Activated CD8-positive, alpha-beta memory T cell treated with anti-CD3 and anti-CD28 coated beads, Interleukin-2, amount 50 U/mL, for 48 hours (primary cell): ENCODE measurements around the gene ARHGEF2.

Source experiments
- DNase-seq: peaks from one replicate; pipeline ENCODE4 v3.0.0-alpha.2; 2020

The ARHGEF2 gene

DNA sequence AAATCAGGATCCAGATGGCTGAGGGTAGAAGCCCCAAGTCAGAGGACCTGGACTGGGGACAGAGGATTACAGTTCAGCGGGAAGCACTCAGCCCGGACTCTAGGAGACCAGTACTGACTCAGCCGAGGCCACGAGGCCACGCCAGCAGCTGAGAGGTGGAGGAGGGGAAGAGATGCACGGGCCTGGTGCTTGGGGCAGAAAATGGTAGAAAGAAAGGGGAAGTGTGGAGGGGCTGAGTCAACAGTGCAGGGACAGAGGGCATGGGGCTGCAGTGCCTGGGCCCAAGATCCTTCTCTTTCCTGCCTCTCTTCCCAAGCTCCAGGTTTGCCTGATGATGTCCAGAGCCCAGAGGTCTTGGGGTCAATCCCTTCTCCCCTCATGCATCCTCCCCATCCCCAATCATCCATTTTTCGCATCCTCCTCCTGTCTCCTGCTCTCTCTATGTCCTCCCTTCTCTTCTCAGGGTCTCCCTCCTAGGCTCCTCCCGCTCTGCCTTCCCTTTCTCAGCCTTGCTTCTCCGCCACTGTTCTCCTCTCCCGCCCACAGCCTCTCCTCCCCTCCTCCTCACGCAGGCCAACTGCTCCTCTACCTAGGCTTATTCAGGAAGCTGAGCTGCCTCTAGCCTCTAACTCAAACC lies 7.7 kb downstream of the ARHGEF2 start:
- peak; percentile 71 for DNase-seq

DNA sequence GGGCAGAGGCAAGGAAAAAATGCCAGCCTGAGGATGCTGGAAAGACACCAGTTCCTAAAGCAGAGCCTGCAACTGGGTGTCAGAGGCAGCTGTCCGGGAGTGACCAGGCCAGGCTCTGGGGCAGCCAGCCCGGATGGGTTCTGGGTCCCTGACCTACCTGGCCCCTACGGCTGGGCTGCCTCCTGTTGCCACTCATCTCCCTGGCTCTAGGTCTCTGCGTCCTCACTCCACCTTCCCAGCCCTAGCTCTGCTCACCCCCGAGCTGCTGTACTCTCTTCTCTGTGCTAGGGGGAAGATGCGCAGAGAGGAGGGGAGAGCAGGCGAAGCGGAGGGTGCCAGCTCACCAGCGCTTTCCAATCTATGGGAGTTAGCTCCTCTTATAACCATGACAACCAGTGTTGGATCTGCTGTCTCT lies 9.0 kb downstream of the ARHGEF2 start:
- no peak for DNase-seq

DNA sequence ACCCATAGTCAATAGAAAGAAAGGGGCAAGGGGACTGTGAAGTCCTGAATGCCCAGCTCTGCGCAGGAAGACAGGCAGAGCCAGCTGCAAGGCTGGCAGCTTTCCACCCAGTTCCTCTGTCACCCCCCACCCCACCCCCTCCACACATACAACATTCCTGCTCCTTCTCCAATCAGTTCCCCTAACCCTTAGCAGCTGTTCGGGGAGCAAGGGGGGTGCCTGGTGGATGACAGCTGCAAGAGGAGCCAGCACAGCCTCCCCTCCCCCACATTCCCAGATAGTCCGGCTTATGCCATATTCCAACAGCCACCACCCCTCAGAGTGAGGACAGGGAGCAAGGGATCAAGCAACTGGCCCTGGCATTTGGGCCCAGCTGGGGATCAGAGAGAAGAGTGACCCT lies 9.7 kb downstream of the ARHGEF2 start:
- DNase-seq = no peak

DNA sequence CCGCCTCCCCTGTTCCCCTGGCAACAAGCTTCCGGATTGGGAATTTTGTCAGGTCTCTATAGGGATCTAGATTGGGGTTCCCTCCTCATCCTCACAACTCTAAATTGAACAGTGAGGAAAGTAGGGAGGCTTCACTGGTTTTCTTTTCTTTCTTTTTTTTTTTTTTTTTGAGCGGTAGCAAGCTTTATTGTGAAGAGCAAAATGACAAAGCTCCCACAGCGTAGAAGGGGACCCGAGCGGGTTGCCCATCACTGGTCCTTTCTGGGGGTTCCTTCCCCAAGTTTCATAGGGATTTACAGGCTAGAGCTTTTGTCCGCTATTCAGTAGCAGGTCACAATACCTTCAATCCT lies 10.3 kb downstream of the ARHGEF2 start:
- DNase-seq = no peak

DNA sequence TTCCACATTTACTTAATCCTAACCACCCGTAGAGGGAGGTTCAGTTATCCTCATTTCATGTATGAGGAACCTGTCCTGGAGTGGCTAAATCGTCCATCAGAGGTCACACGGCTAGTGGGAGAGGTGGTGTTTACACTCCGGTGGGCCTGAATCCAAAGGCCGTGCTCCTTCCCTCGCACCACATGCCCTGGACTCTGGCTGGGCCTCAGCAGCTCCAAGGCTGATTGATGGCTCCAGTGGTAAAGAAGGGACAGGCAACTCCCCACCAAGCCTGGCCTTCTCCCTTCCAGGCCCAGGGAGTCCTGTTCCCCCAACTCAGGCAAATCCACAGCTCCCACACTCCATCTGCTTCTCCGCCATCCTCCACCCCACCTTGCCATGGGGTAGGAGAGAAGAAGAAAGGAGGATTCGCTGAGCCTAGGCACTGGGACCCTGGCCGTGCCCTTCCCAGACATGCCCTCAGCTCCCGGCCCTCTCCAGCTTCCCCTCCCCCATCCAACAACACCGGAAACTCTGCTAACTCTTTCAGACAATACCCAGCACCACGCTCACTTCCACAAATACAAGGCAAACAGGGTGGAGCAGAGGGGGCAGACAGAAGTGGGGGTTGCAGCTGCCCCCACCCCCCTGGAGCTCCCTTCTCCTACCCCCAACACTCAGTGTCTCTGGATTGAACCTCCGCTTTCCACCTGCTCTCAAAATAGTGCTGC lies 10.9 kb downstream of the ARHGEF2 start:
- no peak for DNase-seq

DNA sequence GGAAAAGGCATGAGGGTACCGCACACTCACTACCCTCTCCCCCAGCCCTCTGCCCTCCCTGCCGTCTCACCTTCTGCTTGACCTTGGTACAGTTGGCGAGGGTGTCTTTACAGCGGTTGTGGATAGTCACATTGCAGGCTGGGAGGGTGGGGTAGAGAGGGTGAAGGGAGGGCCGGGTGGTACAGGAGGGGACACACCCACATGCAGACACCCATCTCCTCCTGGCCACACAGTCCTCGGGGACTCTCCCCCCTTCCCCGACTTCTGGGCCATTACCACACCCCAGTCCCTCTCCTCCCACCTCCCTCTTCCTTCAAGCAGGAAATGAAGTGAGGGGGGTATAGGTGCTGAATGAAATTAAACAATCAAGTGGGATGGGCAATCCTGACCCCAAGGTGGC lies 11.6 kb downstream of the ARHGEF2 start:
- no peak for DNase-seq

DNA sequence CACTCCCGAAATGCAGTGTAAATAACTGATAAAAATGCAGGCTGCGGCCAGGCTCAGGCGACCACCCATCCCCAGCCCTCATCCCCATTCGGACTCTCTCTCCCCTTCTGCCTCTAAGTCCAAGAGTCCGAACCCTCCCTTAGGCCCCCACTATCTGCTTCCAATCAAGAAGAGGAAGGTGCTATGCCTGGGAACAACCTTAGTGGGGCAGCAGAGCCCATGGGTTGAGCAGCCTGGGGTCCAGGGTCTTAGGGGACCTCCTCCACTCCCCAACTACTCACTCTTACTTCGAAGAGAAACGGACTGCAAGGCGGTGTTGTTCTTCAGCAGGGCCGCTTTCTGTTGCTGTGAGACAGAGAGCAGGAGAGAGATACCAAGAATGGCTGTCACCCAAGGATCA lies 12.2 kb downstream of the ARHGEF2 start:
- no peak for DNase-seq

DNA sequence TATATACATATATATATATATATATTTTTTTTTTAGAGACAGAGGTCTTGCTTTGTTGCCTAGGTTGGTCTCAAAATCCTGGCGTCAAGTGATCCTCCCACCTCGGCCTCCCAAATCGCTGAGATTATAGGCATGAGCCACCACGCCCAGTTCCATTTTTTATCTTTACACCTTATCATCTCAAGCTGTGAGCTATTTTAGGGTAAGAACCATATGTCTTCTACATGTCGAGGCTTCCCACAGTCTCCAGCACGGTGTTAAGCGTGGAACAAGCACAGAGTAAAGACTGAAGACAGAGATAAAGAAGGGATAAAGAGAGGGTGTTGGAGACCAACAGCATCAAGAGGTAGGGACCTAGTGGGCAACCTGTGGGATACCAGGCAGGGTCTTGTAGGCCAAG lies 14.2 kb downstream of the ARHGEF2 start:
- no peak for DNase-seq

DNA sequence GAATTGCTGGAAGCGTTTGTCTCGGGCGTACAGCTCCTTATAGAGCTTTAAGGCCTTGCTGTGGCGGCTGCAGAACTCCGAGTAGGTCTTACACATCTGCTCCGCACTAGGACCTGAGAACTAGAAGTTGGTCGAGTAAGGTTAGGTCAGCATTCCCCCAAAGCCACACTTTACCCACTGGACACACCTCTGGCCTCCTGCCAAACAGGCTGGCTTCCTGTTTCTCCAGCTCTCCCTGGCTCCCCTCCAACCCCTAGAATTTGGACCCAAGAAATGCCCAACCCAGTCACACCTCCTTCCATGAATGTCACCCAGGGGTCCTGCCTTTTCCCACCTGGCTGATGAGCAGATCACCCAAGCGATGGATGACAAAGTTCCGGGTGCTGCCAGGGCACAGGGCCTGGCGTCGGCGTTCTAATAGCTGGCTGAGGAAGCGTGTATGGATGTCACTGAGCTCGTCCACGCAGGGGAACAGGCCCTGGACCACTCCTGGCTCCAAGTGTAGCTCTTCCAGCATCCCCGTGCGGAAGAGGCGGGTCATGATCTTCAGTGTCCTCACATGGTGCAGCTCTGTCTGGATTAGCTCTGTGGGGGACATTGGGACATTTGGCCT lies 15.6 kb downstream of the ARHGEF2 start:
- DNase-seq = no peak

DNA sequence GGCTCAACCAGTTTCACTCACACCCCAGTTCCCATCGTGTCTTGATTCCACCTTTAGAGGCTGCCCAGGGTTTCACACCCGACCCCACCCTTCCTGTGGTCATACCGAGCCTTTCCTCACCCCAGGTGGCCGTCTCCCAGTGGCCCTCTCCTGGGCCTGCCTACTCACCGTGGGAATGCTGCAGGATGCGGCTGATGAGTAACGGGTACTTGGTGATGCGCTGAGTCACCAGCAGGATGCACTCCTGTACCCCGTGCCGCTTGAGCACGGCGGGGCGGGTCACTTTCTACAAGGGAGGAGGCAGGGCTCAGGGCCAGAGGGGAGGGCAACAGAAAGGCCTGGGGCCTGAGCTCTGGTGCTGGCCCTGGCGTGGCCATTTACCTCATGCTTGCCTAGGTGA lies 16.4 kb downstream of the ARHGEF2 start:
- DNase-seq = no peak

DNA sequence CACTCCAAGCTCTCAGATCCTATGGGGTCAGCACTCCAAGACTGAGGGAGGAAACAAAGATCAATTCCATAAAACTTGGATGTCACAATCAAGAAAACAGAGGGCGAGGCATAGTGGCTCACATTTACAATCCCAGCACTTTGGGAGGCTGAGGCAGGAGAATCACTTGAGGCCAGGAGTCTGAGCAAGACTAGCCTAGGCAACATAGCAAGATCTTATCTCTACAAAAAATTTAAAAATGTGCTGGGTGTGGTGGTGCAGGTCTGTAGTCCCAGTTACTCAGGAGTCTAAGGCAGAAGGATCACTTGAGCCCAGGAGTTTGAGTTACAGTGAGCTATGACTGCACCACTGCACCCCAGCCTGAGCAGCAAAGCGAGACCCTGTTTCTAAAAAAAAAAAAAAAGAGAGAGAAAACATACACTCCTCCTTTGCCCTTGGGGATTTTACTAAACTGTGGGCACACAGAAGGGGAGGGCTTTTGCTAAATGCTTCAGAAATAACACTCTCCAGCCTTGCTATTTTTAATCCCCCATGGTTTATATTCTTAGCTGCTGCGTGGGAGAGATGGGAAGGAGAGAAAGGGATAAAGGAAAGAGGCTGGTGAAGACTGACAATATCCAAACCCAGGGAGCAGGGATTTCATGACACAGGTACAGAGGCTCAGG lies 18.1 kb downstream of the ARHGEF2 start:
- no peak for DNase-seq

DNA sequence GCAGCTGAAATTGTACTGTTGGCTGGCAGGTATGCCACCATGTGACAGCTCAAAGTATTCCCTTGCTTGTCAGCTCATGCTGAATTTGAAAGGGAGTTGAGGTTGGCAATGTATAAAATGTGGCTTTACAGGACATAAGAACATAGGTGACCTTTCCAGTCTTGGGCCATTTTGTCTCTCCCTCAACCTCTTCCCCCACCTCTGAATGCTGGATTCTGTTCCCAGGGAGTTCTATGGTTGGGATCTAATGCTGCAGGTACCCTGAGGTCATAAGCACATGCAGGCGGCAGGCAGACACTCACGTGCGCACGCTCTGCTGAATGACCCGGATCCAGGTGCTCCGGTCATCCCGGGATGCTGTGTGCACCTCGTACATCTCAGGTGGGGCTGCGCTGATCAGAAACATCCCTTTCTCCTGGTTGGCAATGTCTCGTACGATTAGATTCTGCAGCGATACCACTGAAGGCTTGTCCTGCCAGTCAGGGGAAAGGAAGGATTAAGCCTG lies 20.9 kb downstream of the ARHGEF2 start:
- no peak for DNase-seq

DNA sequence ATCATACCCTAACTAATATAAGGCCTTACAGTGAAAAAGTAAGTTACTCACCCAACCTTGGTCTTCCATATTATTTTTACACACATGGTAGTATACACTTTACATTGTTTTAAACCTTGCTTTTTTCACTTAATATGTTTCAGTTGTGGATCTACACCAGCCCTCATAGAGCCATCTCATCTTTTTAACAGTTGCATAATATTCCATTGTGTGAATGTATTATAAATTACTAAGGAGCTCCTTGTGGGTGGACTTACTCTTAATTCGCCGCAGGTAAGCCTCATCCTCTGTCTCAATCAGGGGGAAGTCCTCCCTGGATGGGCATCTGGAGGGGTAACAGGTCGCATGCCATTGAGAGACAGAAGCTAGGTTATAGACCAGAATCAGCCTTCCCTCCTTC lies 23.7 kb downstream of the ARHGEF2 start:
- DNase-seq = no peak

DNA sequence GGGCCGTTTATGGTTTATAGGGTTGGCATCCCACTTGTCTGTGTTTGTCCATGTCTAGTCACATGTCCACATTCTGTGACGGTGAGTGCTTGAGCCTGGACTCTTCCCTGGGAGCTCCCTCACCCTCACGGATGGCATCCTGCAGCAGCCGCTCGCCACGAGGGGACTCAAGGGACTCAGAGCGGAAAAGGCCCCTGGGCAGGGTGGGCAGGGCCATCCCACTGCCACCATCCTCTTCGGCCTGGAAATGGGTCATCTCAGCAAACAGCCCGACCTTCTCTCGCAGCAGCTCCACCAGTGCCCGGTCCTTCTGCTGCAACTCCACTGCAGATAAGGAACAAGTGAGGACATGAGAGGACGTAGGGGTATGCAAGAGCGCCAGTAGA lies 25.8 kb downstream of the ARHGEF2 start:
- DNase-seq = no peak

DNA sequence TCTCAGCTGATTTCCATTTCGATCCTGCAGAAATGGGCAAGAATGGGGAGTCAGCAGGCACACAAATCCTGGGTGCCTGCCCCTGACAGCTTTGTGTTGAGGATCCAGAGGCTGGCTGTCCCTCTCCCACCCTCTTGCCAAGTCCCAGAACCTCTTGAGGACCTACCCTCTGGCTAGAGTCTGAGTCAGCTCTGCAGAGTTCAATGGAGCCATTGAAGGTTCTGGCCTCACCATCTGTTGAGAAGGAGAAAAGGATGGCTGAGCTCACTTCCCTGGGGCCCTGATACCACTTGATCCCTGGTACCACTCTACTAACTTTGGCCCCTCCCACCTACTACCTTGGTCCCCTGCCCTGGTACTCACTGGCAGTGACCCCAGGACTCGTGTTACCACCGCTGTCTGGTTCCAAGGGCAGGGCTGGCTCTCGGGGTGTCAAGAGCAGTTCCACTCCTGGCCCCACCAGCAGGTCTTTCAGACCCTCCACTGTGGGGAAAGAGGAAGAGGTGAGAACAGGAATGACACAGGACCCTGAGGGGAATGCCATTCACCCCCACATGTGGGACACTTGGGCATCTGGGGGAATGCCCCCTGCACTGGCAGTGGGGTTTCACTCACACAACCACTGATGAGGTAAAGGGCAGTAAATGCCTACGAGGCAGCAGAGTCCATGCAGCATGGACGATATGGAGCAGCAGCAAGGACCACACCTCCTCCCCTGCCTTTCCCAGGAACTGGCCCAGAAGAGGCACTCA lies 26.4 kb downstream of the ARHGEF2 start:
- no peak for DNase-seq

DNA sequence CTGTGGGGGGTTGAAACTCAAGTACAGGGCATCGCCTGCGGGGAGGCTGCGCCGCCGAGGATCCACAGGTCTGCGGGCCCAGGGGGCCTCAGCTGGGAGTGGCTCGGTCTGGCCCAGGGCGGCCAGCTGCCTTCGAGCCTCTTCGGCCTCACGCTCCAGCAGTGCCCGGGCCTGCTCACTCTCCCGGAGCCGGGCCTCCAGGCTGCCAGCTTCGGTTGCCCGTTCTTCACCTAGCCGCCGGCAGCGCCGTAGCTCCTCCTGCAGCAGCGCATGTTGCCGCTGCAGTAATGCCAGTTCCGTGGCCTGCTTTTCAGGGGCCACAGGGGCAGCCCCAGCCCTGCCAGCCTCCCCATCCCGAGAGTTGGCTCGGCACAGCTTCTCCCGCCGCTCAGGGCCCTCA lies 27.5 kb downstream of the ARHGEF2 start:
- no peak for DNase-seq

DNA sequence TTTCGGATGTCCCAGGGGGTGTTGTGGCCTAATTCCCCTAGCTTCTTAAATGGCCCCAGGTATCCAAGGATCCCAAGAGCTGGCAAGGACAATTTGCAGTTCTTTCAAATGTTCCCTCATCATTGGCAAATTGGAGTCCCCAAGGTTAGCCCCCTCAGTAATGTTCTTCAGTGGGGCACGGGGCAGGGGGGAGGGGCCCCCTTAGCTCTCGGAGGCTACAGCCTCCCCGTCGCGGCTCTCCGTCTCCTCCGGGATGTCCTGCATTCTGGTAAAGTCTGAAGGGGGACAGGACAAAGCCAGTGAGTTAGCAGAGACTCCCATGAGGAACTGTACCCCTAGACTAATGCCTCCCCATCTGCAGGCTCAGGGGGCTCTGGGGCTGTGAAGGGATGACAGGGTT lies 30.6 kb downstream of the ARHGEF2 start:
- DNase-seq = no peak

DNA sequence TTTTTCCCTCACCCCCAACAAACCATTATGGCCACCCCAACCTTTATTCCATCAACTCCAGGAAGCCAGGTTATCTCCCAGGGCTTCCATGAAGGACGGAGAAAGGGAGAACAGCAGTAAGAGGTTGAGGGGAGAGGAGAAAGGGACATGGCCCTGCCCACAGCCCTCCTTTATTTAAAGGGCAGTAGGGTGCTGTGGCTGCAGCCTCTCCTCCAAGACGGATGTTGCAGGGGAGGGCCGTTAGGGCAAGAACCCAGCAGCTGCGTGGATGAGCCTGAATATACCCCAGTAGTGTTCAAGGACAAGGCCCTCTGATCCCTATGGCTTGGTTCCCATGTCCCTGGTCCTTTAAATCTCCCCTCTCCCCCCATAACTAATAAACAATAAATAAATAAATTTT lies 31.1 kb downstream of the ARHGEF2 start:
- DNase-seq = no peak

DNA sequence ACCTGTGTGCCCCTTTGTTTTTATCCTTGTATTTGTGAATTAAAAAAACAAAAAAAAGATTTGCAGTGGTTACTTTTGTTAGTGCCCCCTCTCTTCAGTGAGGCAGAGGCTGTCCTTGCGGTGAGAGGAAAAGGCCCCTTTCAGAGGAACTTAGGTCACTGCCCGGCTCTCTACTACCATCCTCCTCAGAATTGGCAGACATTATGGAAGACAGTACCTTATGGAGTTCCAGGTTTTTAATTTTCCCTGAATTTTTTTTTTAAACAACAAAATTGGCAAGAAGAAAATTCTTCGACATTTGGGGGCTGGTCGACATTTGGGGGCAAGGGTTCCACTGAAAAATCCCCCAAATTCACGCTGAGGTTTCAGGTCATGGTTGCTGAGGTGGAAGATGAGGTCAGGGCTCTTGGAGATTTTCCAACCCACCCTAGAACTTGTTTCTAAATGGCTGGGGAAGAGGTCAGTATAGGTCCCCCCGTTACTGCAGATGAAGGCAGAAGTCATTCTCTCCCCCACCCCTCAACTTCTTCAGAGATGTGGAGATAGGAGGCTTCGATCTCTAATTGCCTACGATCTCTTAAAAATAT lies 31.6 kb downstream of the ARHGEF2 start:
- DNase-seq = no peak

DNA sequence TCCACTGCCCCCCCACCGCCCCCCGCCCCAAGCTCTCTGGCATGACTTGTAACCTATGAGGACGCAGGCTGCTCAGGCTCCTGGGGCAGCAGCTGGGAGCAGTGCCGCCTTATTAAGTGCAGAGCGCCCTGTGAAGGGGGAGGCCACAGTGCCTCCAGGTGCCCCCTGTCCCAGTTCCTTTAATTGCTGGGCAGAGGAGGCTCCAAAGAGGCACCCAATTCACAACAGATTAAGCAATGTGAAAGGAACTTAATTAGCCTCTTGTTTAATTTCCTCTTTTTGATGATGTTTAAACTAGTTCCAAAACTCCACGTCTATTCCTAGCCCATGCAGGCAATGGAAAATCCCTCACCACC lies 33.9 kb downstream of the ARHGEF2 start:
- DNase-seq = no peak

DNA sequence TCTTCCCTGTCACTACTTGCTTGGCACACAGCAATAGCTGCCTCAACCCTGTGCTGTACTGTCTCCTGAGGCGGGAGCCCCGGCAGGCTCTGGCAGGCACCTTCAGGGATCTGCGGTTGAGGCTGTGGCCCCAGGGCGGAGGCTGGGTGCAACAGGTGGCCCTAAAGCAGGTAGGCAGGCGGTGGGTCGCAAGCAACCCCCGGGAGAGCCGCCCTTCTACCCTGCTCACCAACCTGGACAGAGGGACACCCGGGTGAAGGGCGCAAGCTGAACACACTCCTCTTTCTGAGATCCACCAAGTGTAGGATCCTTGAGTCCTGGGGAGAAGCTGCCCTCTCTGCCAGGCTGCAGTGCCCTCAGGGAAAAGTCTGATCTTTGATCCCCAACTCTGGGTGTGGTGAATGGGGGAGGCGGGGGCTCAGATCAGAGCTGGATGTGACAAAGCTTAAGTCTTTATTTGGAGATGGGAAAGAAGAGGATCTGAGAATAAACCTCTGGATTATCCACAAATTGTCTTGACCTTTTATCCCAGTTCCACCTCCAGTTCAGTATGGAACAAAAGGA lies 35.7 kb downstream of the ARHGEF2 start:
- DNase-seq = no peak

DNA sequence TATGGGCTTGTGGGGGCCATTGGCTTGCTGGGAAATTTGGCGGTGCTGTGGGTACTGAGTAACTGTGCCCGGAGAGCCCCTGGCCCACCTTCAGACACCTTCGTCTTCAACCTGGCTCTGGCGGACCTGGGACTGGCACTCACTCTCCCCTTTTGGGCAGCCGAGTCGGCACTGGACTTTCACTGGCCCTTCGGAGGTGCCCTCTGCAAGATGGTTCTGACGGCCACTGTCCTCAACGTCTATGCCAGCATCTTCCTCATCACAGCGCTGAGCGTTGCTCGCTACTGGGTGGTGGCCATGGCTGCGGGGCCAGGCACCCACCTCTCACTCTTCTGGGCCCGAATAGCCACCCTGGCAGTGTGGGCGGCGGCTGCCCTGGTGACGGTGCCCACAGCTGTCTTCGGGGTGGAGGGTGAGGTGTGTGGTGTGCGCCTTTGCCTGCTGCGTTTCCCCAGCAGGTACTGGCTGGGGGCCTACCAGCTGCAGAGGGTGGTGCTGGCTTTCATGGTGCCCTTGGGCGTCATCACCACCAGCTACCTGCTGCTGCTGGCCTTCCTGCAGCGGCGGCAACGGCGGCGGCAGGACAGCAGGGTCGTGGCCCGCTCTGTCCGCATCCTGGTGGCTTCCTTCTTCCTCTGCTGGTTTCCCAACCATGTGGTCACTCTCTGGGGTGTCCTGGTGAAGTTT lies 36.4 kb downstream of the ARHGEF2 start:
- no peak for DNase-seq
